ENCODE results near the gene CR1. TPM values are rescaled to one million over a fixed set of nuclear protein-coding genes. Genes with fewer than 3 reads are reported as not detected.

CR1 gene
- total RNA-seq, 1 donor from 2014 or later: 0.09 TPM

DNA sequence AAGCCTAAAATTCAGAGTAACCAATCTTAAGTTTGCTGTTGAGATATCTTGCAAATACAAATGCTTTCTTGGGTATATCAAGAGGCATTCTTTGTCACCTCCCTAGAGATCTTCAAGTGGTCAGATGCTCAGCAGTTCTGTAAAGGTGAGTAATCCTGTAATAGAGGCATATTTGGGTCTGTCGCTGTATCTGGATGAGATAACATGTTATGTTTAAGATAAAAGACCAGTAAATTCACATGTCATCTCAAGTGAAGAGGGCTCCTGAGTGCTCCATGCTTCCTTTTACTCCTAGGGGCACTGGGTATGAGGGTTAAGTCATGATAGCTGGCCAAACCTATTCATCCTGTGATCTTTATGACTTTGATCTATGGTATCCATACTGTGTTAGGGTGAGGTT, 34.3 kb upstream of the CR1 start:
- Mint-ChIP-seq H3K4me1 (ENCODE audit: low read depth, unreplicated experiment) (no peaks in the 10 kb centered on the region), H3K4me3 (ENCODE audit: unreplicated experiment) (no peak overlapping the region), H3K27ac (ENCODE audit: unreplicated experiment) (no peak overlapping the region), H3K27me3 (ENCODE audit: low read depth, unreplicated experiment) (peaks cover 13% of the 10 kb centered on the region), H3K9me3 (ENCODE audit: unreplicated experiment) (no peaks in the 10 kb centered on the region), H3K36me3 (ENCODE audit: low read depth, unreplicated experiment) (no peaks in the 10 kb centered on the region)
- Histone ChIP-seq H3K36me3 (ENCODE audit: insufficient read depth, low read length) (no peaks in the 10 kb centered on the region), H4K20me1 (ENCODE audit: insufficient read depth, low read length) (no peaks in the 10 kb centered on the region), H3K79me2 (ENCODE audit: insufficient read depth, low read length) (no peaks in the 10 kb centered on the region), H3K27ac (ENCODE audit: low read depth, low read length) (no peak overlapping the region), H3K9me3 (ENCODE audit: insufficient read depth, low read depth, low read length) (no peaks in the 10 kb centered on the region), H3K4me1 (ENCODE audit: insufficient read depth, low read length) (no peaks in the 10 kb centered on the region), H3K4me2 (ENCODE audit: low read length) (no peak overlapping the region), H3K4me3 (ENCODE audit: insufficient read depth, low read depth, low read length) (no peak overlapping the region), H2AFZ (ENCODE audit: low read depth, low read length) (no peak overlapping the region), H3K27me3 (ENCODE audit: insufficient read depth, low read length) (peaks cover 9% of the 10 kb centered on the region), H3K9ac (ENCODE audit: low read length) (no peak overlapping the region)
- FAIRE-seq (no peak), DNase-seq (ENCODE audit: low read depth) (no peak)
- TF ChIP-seq, protein P1, sequence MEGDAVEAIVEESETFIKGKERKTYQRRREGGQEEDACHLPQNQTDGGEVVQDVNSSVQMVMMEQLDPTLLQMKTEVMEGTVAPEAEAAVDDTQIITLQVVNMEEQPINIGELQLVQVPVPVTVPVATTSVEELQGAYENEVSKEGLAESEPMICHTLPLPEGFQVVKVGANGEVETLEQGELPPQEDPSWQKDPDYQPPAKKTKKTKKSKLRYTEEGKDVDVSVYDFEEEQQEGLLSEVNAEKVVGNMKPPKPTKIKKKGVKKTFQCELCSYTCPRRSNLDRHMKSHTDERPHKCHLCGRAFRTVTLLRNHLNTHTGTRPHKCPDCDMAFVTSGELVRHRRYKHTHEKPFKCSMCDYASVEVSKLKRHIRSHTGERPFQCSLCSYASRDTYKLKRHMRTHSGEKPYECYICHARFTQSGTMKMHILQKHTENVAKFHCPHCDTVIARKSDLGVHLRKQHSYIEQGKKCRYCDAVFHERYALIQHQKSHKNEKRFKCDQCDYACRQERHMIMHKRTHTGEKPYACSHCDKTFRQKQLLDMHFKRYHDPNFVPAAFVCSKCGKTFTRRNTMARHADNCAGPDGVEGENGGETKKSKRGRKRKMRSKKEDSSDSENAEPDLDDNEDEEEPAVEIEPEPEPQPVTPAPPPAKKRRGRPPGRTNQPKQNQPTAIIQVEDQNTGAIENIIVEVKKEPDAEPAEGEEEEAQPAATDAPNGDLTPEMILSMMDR (IDR thresholded peaks at IDR 0.05; ENCODE audit: insufficient read depth, low read depth, low read length): no peak
- no peak for TF ChIP-seq EZH2 (IDR thresholded peaks at IDR 0.05; ENCODE audit: insufficient read depth, low read length)

DNA sequence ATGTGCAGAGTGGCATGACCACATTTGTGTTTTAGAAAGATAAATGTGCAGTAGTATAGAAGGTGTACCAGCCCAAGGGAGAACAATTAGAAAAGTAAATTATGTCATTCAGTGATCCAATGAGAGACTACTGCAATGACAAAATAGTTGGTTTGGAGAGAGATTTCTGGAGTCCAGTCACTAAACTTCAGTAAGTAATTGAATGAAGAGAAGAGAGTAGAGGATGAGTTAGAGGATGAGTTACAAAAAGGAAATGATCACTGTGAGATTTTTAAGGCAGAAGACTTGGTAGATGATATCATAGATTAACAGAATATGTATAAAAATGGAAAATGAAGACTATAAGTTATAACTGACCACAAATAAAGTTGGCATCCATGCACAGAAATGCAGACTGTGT, 33.4 kb upstream of the CR1 start:
- Histone ChIP-seq H3K27me3 (ENCODE audit: insufficient read depth, low read length) (peaks cover 5% of the 10 kb centered on the region), H4K20me1 (ENCODE audit: insufficient read depth, low read length) (no peaks in the 10 kb centered on the region), H3K27ac (ENCODE audit: low read depth, low read length) (no peak overlapping the region), H3K4me1 (ENCODE audit: insufficient read depth, low read length) (no peaks in the 10 kb centered on the region), H3K4me3 (ENCODE audit: insufficient read depth, low read depth, low read length) (no peak overlapping the region), H3K79me2 (ENCODE audit: insufficient read depth, low read length) (no peaks in the 10 kb centered on the region), H2AFZ (ENCODE audit: low read depth, low read length) (no peak overlapping the region), H3K4me2 (ENCODE audit: low read length) (no peak overlapping the region), H3K9me3 (ENCODE audit: insufficient read depth, low read depth, low read length) (no peaks in the 10 kb centered on the region), H3K36me3 (ENCODE audit: insufficient read depth, low read length) (no peaks in the 10 kb centered on the region), H3K9ac (ENCODE audit: low read length) (no peak overlapping the region)
- Mint-ChIP-seq H3K27ac (ENCODE audit: unreplicated experiment) (no peak overlapping the region), H3K4me3 (ENCODE audit: unreplicated experiment) (no peak overlapping the region), H3K36me3 (ENCODE audit: low read depth, unreplicated experiment) (no peaks in the 10 kb centered on the region), H3K9me3 (ENCODE audit: unreplicated experiment) (no peaks in the 10 kb centered on the region), H3K27me3 (ENCODE audit: low read depth, unreplicated experiment) (peaks cover 17% of the 10 kb centered on the region), H3K4me1 (ENCODE audit: low read depth, unreplicated experiment) (no peaks in the 10 kb centered on the region)
- FAIRE-seq (no peak), DNase-seq (ENCODE audit: low read depth) (no peak)
- TF ChIP-seq EZH2 (IDR thresholded peaks at IDR 0.05; ENCODE audit: insufficient read depth, low read length): no peak
- TF ChIP-seq, protein P1 (IDR thresholded peaks at IDR 0.05; ENCODE audit: insufficient read depth, low read depth, low read length): no peak

DNA sequence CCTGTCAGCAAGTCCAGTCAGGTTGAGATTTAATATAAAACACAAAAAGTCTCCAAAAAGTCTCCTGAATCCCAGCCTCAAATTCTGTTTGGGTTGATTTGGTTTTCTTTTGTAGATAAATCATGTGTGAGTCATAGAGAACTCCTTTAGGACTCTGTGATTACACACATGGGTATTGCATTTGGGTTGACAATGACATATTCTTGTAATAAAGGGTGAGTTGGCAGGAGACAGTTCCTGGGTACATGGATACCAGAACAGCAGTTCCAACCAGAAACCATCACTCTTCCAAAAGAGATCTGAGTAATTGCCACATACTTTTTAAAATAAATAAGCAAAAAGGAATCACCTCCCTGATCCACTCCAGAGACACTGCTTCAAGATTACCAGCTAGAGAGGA, 32.9 kb upstream of the CR1 start:
- Mint-ChIP-seq H3K27ac (ENCODE audit: unreplicated experiment) (no peak overlapping the region), H3K36me3 (ENCODE audit: low read depth, unreplicated experiment) (no peaks in the 10 kb centered on the region), H3K9me3 (ENCODE audit: unreplicated experiment) (no peaks in the 10 kb centered on the region), H3K4me3 (ENCODE audit: unreplicated experiment) (no peak overlapping the region), H3K27me3 (ENCODE audit: low read depth, unreplicated experiment) (peaks cover 17% of the 10 kb centered on the region), H3K4me1 (ENCODE audit: low read depth, unreplicated experiment) (no peaks in the 10 kb centered on the region)
- FAIRE-seq: no peak
- Histone ChIP-seq H3K4me2 (ENCODE audit: low read length) (no peak overlapping the region), H3K9me3 (ENCODE audit: insufficient read depth, low read depth, low read length) (no peaks in the 10 kb centered on the region), H3K27ac (ENCODE audit: low read depth, low read length) (no peak overlapping the region), H4K20me1 (ENCODE audit: insufficient read depth, low read length) (no peaks in the 10 kb centered on the region), H3K4me1 (ENCODE audit: insufficient read depth, low read length) (no peaks in the 10 kb centered on the region), H3K4me3 (ENCODE audit: insufficient read depth, low read depth, low read length) (no peak overlapping the region), H3K36me3 (ENCODE audit: insufficient read depth, low read length) (no peaks in the 10 kb centered on the region), H3K79me2 (ENCODE audit: insufficient read depth, low read length) (no peaks in the 10 kb centered on the region), H2AFZ (ENCODE audit: low read depth, low read length) (no peak overlapping the region), H3K9ac (ENCODE audit: low read length) (no peak overlapping the region), H3K27me3 (ENCODE audit: insufficient read depth, low read length) (peaks cover 4% of the 10 kb centered on the region)
- no peak for TF ChIP-seq EZH2 (IDR thresholded peaks at IDR 0.05; ENCODE audit: insufficient read depth, low read length)
- TF ChIP-seq, protein P1 (IDR thresholded peaks at IDR 0.05; ENCODE audit: insufficient read depth, low read depth, low read length): no peak
- peak; percentile 3 for DNase-seq (ENCODE audit: low read depth)
